ENCODE data around the gene LCA5.

Gene LCA5

GRCh38 chr6:79466207-79466834, 70.9 kb downstream of the LCA5 start:
- no peak overlapping the region for H3K27ac ChIP-seq
- TF ChIP-seq ZFX (IDR thresholded peaks at IDR 0.05), result no peak
- TF ChIP-seq CTCF (conservative IDR thresholded peaks at IDR 0.05), result peak; percentile 61

GRCh38 chr6:79465381-79465780, 71.8 kb downstream of the LCA5 start:
- H3K27ac ChIP-seq, result no peak overlapping the region
- TF ChIP-seq ZFX (IDR thresholded peaks at IDR 0.05) (no peak), CTCF (conservative IDR thresholded peaks at IDR 0.05) (no peak)

- TF ChIP-seq CTCF (conservative IDR thresholded peaks at IDR 0.05) (no peak), ZFX (IDR thresholded peaks at IDR 0.05) (no peak)
- no peak overlapping the region for H3K27ac ChIP-seq
Measured at GRCh38 chr6:79463621-79464050, 73.6 kb downstream of the LCA5 start.

GRCh38 chr6:79461205-79461604, 76.0 kb downstream of the LCA5 start:
- no peak overlapping the region for H3K27ac ChIP-seq
- TF ChIP-seq ZFX (IDR thresholded peaks at IDR 0.05) (no peak), CTCF (conservative IDR thresholded peaks at IDR 0.05) (no peak)

- H3K27ac ChIP-seq, result no peak overlapping the region
- TF ChIP-seq ZFX (IDR thresholded peaks at IDR 0.05) (no peak), CTCF (conservative IDR thresholded peaks at IDR 0.05) (no peak)
Measured at GRCh38 chr6:79455446-79455845, 81.8 kb downstream of the LCA5 start.

GRCh38 chr6:79453558-79454042, 83.6 kb downstream of the LCA5 start:
- no peak overlapping the region for H3K27ac ChIP-seq
- TF ChIP-seq ZFX (IDR thresholded peaks at IDR 0.05), result no peak
- no peak for TF ChIP-seq CTCF (conservative IDR thresholded peaks at IDR 0.05)

GRCh38 chr6:79450984-79451383, 86.2 kb downstream of the LCA5 start:
- no peak for TF ChIP-seq CTCF (conservative IDR thresholded peaks at IDR 0.05)
- no peak for TF ChIP-seq ZFX (IDR thresholded peaks at IDR 0.05)
- no peak overlapping the region for H3K27ac ChIP-seq

All from C4-2B (cell line).